ENCODE data around the gene SELL. TPM values are rescaled to one million over a fixed set of nuclear protein-coding genes. Genes with fewer than 3 reads are reported as not detected.

The SELL gene
- total RNA-seq, 4 donors from 2014 or later, result 2.1 to 8.2 TPM; not detected in 2

DNA sequence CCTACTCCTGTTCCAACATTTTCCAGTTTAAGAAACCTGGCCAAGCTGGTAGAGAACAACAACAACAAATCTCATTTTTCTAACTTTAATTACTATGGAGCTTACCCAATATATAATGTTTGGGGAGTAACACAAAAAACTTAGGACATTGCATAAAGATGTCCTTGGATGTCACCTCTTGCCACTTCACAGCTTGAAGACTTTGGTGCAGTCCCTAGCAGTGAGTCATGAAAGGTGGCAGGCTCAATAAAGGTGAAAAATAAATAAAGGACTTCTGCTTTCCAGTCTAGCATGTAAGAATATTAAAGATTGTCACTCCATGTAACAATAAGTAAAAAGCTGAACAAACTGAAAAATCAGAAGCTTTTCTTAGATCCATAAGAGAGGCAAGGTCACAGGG is 63.9 kb downstream of the SELL start:
- no peak for TF ChIP-seq POLR2AphosphoS5 (IDR thresholded peaks at IDR 0.05)
- TF ChIP-seq POLR2A (IDR thresholded peaks at IDR 0.05), result no peak
- no peak for TF ChIP-seq EP300 (IDR thresholded peaks at IDR 0.05)
- TF ChIP-seq, protein P1, sequence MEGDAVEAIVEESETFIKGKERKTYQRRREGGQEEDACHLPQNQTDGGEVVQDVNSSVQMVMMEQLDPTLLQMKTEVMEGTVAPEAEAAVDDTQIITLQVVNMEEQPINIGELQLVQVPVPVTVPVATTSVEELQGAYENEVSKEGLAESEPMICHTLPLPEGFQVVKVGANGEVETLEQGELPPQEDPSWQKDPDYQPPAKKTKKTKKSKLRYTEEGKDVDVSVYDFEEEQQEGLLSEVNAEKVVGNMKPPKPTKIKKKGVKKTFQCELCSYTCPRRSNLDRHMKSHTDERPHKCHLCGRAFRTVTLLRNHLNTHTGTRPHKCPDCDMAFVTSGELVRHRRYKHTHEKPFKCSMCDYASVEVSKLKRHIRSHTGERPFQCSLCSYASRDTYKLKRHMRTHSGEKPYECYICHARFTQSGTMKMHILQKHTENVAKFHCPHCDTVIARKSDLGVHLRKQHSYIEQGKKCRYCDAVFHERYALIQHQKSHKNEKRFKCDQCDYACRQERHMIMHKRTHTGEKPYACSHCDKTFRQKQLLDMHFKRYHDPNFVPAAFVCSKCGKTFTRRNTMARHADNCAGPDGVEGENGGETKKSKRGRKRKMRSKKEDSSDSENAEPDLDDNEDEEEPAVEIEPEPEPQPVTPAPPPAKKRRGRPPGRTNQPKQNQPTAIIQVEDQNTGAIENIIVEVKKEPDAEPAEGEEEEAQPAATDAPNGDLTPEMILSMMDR (IDR thresholded peaks at IDR 0.05), result no peak
- H3K27me3 ChIP-seq, result no peaks in the 10 kb centered on the region
- no peak overlapping the region for H3K4me3 ChIP-seq
- no peaks in the 10 kb centered on the region for H3K4me1 ChIP-seq
- no peaks in the 10 kb centered on the region for H3K9me3 ChIP-seq
- H3K27ac ChIP-seq, result no peak overlapping the region
- no peak for ATAC-seq
- H3K36me3 ChIP-seq, result no peaks in the 10 kb centered on the region

DNA sequence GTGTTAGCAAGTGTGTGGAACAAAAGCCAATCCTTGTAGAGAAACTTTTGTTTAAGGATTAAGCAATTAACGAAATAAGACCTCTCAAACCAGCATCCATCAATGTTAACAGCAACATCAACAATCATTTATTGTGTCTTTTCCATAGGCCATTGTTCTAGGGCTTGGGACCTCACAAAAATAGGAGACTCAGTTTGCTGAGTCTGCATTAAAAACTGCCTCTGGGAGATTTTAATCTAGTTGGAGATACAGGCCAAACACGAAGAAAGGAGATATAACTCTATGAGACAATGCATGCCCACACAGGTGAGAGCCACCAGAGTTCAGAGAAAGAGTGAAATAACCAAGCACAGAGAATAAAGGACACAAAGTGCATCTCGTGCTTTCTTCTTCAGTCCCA is 67.1 kb downstream of the SELL start:
- H3K4me3 ChIP-seq, result no peak overlapping the region
- H3K4me1 ChIP-seq, result no peaks in the 10 kb centered on the region
- no peaks in the 10 kb centered on the region for H3K36me3 ChIP-seq
- 71 to 85% methylated on average over 3 of the region's 3 CpGs for WGBS, 2 donors (ENCODE audit: low coverage in 1 of 2)
- no peak for ATAC-seq
- no peak overlapping the region for H3K27ac ChIP-seq
- H3K9me3 ChIP-seq, result no peaks in the 10 kb centered on the region
- TF ChIP-seq POLR2AphosphoS5 (IDR thresholded peaks at IDR 0.05), result no peak
- no peak for TF ChIP-seq EP300 (IDR thresholded peaks at IDR 0.05)
- TF ChIP-seq, protein P1 (IDR thresholded peaks at IDR 0.05), result no peak
- no peak for TF ChIP-seq POLR2A (IDR thresholded peaks at IDR 0.05)
- no peaks in the 10 kb centered on the region for H3K27me3 ChIP-seq

Other genes starting within 250 kb of the SELL start
- 10 to 100 TPM; 17.6 to 47.7 (median 25.9) TPM for gene SLC19A2, start 225.7 kb downstream of the SELL start, total RNA-seq
- gene F5, start 125.1 kb downstream of the SELL start, total RNA-seq, result 1 to 10 TPM in 1 of 4 donors, under 1 TPM in 2, not detected in 1; 0.12 to 3.5 (median 0.42) TPM
- 10 to 100 TPM in 2 of 4 donors, 1 to 10 TPM in 2; 1.9 to 26.0 (median 8.0) TPM for gene SELP, start 81.5 kb downstream of the SELL start, total RNA-seq
- gene SELE, start 22.5 kb upstream of the SELL start, total RNA-seq, result 10 to 100 TPM in 1 of 4 donors, under 1 TPM in 1, not detected in 2; 0.45 to 11.0 TPM
- gene METTL18, start 83.3 kb upstream of the SELL start, total RNA-seq, result 1 to 10 TPM; 3.9 to 8.8 (median 6.1) TPM
- 10 to 100 TPM; 10.5 to 14.2 (median 11.9) TPM for gene SCYL3, start 182.3 kb upstream of the SELL start, total RNA-seq